HFF-Myc (cell line): ENCODE data around the gene SPHK1.

ENCODE experiments used
- DNase-seq: peaks from one replicate; pipeline ENCODE4 v3.0.0-alpha.2; 2011; ENCODE audit warnings: low read depth; ENCODE audit errors: extremely low read depth
- H3K4me3 ChIP-seq: replicated peaks from 2 replicates; pipeline ENCODE4 v1.5.1; 2011; ENCODE audit warnings: low read depth, mild to moderate bottlenecking, control low read depth, low read length
- TF ChIP-seq, protein P1 (sequence below): IDR thresholded peaks from 2 replicates; pipeline ENCODE4 v1.5.1; 2012; ENCODE audit warnings: mild to moderate bottlenecking, low read depth, low read length, control low read depth; ENCODE audit errors: missing control alignments

Gene SPHK1

DNA sequence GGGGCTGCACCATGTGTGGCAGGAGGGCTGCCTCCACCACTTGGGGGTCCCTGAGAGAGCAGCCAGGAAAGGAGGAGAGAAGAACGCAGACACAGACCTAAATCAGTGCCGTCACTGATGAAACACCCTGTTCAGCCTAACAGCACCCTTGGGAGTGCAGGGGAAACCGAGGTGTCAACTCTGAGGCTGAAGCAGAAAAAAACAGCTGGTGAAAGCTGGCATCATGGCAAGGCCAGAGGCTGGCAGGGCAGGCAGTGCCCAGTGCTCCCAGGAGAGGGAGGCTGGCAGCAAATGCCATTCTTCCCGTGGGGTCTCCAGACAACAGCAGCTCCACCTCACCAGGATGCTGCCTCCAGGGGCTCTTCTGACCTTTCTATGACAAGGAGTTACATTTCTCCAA, 23.1 kb downstream of the SPHK1 start:
- no peak for DNase-seq
- TF ChIP-seq, protein P1, sequence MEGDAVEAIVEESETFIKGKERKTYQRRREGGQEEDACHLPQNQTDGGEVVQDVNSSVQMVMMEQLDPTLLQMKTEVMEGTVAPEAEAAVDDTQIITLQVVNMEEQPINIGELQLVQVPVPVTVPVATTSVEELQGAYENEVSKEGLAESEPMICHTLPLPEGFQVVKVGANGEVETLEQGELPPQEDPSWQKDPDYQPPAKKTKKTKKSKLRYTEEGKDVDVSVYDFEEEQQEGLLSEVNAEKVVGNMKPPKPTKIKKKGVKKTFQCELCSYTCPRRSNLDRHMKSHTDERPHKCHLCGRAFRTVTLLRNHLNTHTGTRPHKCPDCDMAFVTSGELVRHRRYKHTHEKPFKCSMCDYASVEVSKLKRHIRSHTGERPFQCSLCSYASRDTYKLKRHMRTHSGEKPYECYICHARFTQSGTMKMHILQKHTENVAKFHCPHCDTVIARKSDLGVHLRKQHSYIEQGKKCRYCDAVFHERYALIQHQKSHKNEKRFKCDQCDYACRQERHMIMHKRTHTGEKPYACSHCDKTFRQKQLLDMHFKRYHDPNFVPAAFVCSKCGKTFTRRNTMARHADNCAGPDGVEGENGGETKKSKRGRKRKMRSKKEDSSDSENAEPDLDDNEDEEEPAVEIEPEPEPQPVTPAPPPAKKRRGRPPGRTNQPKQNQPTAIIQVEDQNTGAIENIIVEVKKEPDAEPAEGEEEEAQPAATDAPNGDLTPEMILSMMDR = no peak
- H3K4me3 ChIP-seq = no peak overlapping the region

DNA sequence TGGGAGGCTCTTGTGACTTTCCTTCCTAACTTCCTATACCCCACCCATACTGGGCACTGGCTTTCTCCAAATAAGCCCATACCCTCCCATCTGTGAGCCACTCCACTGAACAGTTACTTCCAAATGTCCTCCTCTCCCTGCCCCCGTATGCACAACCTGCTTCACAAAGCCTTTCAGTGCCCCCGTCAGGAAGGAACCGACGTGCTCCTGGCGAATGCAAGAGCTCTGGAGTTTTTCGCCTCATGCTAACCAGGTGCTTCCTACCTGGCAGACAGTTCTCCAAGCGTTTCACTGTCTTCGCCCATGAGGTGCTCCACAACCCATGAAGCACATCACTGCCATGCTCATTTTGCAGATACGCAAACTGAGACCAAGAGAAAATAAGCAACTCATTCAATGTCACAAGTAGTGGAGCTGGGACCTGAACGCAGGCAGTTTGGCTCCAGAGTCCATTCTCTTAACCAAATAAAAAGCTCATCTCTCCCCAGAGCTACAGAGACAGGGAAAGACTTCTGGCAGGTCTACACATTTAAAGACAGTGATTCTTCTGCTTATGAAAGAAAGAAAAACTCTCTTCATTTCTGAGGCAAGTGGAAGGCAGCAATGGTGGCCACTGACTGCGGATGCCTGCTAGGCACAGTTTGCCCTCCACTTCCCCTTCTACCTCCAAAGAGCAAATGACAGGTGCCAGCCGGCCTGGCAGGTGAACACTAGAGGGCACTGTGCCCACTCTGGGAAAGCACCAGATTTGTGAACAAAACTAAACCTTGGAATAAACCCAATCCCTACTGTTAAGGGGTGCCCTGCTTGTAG, 23.8 kb downstream of the SPHK1 start:
- TF ChIP-seq, protein P1 = peak; percentile 86
- H3K4me3 ChIP-seq = no peak overlapping the region
- DNase-seq = no peak

DNA sequence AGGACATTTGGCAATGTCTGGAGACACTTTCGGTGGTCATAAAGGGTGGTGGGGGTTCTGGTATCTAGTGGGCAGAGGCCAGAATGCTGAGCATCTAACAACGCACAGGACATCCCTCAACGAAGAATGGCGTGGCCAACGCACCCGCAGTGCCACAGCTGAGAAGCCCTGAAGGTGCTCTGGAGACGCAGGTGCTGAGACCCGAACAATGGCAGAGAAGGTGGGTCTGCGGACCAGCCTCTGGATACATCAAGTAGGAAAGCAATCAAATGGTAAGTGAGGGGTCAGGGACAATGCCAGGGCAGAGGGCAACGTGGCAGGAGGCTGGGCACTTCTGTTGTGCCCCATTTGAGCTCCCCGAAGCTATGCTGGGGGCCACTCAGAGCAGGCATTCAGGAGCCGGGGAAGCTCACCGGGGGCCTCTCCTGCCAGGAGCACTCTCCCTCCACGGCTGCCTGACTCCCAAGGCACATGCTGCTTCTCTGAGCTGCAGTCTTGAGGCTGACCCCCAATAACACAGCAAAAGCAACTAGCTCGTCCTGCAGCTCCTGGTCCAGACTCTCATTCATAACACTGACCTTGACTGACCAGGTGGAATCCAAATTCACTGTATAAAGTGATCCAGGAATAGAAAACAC, 26.0 kb downstream of the SPHK1 start:
- no peak for DNase-seq
- TF ChIP-seq, protein P1 = no peak
- no peak overlapping the region for H3K4me3 ChIP-seq

DNA sequence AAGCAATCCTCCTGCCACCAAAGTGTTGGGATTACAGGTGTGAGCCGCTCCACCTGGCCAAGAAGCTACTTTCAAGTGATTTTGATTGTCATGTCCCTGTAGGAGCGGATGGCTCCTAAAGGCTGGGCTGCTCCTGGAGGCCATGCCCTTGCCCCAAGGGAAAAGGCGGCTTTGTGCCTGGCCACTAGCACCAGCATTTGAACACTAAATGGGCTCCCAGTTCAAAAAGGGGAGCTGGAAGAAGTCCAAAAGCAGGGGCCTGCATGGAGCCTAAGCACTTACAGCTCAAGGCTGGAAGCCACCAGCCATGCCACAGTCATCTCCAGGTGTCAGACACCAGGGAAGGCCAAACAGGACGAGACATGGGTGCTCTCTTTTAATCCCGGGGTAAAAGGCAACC, 26.8 kb downstream of the SPHK1 start:
- no peak for DNase-seq
- TF ChIP-seq, protein P1 = no peak
- no peak overlapping the region for H3K4me3 ChIP-seq

DNA sequence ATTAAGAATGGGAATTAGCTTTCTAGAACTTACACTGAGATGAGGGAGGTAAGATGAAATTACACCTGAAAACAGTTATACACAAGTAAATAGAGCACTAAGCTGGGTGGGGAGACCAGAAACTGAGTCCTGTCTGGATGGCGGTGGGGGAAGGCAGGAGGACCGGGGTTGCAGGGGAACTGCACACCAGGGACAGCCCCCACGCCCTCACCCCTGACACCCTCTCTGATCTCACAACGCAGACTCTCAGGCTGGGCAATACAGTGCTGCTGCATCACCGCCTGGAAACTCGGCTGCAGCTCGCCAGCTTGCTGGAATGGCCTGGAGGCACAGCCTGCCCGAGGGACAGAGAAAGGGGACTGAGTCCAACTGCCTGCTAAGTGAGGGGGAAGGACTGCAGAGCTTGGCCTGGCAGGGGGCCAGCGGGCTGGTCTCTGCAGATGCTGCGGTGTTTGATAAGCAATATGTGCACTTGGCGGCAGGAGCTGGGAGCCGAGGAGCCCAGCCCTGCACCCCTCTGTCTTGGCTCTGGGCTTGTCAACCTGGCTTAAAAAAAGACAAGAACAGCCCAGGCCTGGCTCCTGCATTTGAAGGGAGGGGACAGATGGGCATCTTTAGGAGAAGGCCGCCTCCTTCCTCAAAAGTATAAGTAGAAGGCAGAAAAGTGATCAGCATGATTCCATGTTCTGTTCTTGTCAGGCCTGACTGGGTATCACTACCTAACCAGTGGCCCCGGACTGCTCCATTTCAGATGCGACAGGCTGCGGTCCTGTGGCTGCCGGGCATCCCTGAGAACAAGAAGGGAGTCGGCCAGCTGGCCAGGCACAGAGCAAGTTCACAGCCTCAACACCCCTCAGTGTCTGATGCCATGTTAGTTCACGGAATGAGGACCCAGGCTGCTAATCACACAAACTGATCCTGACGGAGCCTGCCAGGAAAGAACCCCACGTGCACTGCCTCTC, 30.2 kb downstream of the SPHK1 start:
- H3K4me3 ChIP-seq = no peak overlapping the region
- DNase-seq = no peak
- TF ChIP-seq, protein P1 = no peak

DNA sequence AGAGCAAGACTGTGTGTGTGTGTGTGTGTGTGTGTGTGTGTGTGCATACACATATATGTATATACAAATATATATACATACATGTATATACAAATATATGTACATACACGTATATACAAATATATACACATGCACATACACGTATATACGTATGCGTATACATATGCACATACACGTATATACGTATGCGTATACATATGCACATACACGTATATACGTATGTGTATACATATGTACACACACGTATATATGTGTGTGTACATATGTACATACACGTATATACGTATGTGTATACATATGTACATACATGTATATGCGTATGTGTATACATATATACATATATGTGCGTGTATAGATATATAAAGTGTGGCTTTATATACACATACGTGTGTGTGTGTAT, 31.4 kb downstream of the SPHK1 start:
- TF ChIP-seq, protein P1 = no peak
- H3K4me3 ChIP-seq = no peak overlapping the region
- DNase-seq = no peak
